Stimulated activated CD8-positive, alpha-beta memory T cell treated with anti-CD3 and anti-CD28 coated beads, Interleukin-12 subunit alpha, Interleukin-12 subunit beta, amount 100 ng/mL, for 24 hours (primary cell): ENCODE data around the gene NCAN.
"Not testable (repeated sequence)": the region's sequence is repeated elsewhere in the genome, so short reads cannot be mapped to it uniquely, and the experiment has no call there.

ENCODE experiments used
- DNase-seq: peaks from one replicate; pipeline ENCODE4 v3.0.0-alpha.2; 2020; ENCODE audit errors: extremely low read depth

Gene NCAN

DNA sequence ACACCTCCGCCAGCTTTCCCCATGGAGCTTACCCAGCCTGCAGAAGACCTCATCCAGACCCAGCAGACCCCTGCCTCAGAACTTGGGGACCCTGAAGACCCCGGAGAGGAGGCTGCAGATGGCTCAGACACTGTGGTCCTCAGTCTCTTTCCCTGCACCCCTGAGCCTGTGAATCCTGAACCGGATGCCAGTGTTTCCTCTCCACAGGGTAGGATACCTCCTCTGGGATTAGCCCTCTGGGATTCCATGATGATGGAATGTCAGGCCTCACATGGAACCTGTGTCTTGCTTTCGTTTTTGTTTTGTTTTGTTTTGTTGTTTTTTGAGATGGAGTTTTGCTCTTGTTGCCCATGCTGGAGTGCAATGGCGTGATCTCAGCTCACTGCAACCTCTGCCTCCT lies 17.8 kb upstream of the NCAN start:
- no peak for DNase-seq

DNA sequence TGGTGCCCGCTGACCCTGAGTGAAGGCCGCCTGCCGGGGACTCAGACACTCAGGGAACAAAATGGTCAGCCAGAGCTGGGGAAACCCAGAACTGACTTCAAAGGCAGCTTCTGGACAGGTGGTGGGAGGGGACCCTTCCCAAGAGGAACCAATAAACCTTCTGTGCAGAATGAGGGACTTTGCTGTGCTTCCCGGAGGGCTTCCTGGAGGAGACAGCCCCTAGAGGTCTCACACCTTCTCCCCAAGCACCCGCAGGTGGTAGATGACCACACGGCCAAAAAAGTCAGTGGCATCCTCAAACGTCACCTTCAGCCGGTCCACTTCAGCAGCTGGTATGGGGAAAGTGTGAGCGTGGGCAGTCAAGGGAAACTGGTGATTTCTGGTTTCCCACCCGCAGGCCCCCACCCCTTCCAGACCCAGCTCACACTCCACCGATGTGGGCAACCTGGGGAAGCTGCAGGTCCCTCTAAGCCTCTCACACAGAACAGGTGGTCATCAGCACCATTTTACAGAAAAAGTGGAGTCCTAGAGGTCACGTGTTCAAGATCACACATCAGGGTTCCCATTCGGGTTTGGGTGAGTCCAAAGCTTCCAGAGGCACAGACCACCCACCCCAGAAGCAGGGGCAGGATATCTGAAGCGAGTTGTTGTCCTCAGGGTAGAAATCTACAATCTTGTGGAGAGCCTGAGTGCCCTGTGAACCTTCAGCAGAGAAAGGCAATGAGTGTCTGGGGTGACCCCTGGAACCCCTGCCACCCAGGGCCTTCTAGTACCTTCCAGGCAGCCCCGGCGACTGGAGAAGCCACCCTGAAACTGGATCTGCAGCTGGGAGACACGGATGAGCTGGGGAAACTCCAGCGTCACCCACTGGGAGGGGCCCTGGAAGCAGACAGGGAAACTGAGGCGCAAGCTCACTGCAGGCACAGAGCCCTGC lies 9.8 kb upstream of the NCAN start:
- DNase-seq, result no peak

DNA sequence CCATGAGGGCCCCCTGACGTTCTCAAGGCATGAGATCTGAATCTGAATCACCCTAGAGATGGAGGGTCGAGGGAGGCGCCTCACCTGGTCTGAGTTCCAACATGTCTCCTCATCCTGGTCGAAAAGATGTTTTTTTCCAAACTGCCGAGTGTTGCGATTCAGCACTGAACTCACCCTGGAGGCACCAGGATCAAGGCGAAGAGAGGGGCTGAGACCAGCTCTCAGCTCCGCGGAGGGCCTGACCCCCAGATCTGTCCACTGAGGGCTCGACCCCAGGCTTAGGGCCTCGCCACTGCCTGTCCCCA lies 9.1 kb upstream of the NCAN start:
- DNase-seq, result no peak

DNA sequence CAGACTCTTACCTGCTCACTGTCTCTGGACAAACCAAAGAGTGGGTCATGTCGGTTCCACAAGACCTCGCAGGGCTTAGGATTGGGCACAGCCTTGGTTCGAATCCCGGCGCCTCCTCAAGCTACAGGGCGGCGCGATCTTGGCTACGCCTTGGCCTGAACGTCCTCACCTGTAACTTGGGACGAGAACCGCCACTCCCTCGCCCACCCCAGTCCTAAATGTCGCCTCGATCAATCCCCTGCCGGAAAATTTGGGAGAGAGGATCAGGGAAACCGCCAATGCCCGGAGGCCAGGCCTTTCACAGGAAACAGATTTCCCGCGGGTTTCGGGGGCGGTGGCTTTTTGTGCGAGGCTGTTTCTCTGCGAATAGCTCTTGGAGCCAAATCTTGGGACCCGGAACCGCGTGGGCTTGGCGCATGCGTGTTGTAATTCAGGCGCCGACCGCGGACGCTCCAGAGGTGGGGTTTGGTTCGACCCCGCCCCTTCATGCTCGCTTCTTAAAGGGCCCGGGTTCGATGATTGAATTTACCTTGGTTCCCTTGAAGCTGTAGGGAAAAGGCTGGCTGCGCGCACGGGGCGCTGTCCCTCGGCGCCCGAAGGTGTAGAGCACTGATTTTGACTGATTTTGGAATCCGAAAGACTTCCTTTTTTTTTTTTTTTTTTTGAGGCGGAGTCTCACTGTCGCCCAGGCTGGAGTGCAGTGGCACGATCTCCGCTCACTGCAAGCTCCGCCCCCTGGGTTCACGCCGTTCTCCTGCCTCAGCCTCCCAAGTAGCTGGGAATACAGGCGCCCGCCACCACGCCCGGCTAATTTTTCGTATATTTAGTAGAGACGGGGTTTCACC lies 8.5 kb upstream of the NCAN start, which contains the start of gene NR2C2AP:
NR2C2AP (minus strand) TSS at position 403 of the 845 bp plus-strand sequence; CDS start at position 49, 354 bp downstream.
- DNase-seq, result peak; percentile 83

GRCh38 chr19:19204181-19204580 lies 7.6 kb upstream of the NCAN start:
- DNase-seq, result no peak

DNA sequence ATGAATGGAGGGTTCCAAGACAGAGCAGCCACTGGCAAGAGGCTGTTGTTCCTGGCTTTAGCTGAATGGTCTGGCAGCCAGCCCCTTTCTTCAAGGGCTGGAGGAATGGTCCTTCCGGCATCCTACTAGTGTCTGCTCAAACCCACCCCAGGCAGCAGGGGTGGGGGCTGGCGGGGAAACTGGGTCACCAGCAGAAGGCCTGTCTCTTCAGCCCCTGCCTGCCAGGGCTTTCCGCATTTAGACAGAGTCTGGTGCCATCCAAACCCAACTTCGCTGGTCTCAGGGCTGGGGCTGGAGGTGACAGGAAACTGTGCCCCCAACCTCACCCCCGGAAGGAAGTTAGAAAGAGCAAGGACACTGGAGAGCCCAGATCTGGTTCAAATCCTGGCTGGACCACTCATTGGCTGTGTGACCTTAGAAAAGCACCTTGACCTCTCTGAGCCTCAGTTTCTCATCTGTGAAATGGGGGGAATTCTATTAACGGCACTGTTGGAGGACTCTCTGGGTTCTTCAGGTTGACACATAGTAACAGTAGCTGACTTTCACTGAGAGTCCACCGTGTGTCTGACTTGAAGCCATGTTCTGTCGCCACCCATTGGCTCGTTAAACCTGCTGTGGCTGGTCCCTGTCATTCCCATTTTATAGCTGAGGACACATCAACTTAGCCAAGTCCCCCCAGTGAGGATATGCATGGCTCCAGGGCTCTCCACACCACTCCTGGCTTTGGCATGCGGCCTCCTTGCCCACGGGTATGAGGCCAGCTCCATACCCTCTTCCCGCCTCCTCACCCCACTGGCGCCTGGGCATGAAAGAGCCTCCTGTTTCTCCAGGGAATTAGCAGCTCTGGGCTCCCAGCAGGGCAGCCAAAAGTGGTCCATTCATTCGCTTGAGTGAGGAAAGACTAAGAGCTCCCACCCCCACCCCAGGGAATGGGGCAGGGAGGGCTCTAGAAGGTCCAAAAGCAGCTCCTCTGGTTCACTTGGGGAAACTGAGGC lies 6.0 kb upstream of the NCAN start:
- no peak for DNase-seq

GRCh38 chr19:19206938-19207337 lies 4.8 kb upstream of the NCAN start:
- DNase-seq, result no peak

- DNase-seq, result no peak
Measured at GRCh38 chr19:19207637-19208572, 3.9 kb upstream of the NCAN start.

DNA sequence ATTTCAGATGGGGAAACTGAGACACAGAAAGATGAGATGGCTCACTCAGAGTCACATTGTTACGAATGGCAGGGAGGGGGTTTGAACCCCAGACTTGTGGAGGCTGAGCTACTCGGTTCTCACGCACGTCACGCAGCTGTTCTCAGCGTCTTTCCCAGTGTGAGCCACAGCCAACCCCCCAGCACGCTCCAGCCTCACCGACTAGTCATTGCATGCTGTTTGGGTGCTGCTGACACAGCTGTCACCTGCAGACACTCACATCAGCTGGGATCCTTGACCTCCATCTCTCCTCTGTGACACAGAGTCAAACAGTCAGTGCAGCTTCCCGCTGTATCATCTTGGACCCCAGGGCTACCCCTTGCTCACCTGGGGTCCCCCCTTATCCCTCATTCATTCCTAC lies 2.4 kb upstream of the NCAN start:
- DNase-seq, result no peak

DNA sequence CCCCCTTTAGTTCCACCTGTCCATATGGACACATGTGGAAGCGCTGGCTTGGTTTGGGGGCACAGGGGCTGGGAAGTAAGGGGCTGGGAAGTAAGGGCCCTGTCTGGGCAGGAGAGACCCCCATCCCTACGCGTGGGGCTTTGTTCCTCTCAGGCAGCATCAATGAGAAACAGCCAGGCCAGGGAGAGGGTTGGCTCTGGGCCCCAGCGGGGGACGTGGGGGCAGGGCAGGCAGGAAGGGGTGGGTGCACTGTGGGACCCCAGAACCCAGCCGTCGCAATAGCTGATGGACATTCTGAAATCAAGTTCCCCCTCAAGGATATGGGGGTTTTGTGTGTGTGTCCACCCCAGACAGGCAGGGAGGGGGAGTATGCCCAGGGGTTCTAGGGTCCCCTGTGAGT lies 1.2 kb downstream of the NCAN start:
- DNase-seq, result no peak

- DNase-seq, result no peak
Measured at GRCh38 chr19:19213426-19214158, 1.8 kb downstream of the NCAN start.

DNA sequence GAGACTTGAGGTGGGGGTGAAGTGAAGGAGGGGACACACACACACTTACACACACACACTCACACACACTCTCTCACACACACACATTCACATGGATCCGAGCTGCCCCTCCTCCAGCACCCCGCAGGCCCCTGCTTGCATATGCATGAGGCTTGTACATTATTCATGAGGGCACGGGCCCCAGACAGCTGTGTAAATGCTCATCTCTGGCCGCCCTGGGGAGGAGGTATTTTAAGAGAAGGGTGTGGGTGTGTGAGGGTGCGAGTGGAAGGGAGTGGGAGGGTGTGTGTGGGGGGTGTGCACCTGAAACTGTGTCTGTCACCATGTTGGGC lies 2.4 kb downstream of the NCAN start:
- DNase-seq, result no peak

DNA sequence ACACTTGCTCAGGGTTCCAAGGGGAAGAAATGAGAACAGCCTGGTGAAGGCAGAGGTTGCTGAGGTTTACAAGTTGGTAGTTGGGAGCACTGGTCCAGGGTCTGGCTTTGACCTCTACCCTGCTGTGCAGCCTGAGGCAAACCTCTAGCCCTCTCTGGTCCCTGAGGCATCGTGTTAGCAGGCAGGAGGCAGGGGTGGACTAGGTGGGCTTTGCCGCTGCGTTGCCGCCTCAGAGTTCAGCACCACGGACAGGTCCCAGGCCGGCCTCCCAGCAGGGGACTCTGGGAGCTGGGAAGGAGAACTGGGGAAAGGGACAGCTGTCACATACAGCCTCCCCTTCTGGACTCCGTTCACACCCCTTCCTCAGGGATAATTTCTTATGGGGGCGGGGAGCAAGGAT lies 3.1 kb downstream of the NCAN start:
- no peak for DNase-seq

DNA sequence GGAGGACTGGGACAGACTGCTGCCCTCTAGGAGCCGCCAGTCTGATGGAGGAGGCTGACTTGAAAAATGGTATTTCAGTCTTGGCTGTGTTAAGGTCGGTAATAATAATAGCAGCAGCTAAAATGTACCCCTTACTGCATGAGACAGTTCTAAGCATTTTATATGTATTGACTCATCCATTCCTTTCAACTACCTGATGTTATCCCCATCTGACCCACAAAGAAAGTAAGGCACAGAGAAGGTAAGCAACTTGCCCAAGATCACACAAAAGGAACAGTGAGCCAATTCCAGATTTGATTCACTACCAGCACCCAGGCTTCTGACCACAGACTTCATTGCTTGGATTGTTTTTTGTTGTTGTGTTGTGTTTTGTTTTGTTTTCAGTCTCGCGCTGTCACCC lies 4.0 kb downstream of the NCAN start:
- no peak for DNase-seq

- no peak for DNase-seq
Measured at GRCh38 chr19:19217099-19217498, 5.3 kb downstream of the NCAN start.

DNA sequence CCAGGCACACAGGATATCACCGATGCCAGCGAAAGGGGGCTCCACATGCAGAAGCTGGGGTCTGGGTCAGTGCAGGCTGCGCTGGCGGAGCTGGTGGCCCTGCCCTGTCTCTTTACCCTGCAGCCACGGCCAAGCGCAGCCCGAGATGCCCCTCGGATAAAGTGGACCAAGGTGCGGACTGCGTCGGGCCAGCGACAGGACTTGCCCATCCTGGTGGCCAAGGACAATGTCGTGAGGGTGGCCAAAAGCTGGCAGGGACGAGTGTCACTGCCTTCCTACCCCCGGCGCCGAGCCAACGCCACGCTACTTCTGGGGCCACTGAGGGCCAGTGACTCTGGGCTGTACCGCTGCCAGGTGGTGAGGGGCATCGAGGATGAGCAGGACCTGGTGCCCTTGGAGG lies 7.2 kb downstream of the NCAN start:
- DNase-seq, result no peak

GRCh38 chr19:19221000-19221399 lies 9.2 kb downstream of the NCAN start:
- not testable (repeated sequence) for DNase-seq

DNA sequence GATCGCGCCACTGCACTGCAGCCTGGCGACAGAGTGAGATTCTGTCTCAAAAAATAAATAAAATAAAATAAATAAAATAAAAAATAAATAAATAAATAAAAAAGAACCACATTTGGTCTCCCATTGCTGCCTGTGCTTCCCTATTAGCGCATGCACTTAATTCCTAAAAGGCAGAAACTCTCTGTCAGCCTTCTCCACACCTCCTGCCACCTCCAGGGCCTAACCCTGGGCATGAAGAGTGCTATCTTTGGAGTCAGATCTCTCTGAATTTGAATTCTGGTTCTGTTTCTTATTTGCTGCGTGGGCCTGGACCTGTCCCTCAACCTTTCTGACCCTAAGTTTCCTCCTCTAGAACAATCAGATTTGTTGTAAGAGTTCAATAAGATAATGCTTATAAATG lies 11.3 kb downstream of the NCAN start:
- no peak for DNase-seq

GRCh38 chr19:19223636-19224035 lies 11.9 kb downstream of the NCAN start:
- DNase-seq, result no peak
